Posterior cingulate gyrus (tissue), 11 donors: ENCODE data around the gene ITPR2.
"Not testable (repeated sequence)": the region's sequence is repeated elsewhere in the genome, so short reads cannot be mapped to it uniquely, and the experiment has no call there.

Experiments
- DNase-seq, 10 donors: peaks; one replicate each; pipeline versions ENCODE4 v3.0.0 to v3.0.0-alpha.2; 2020 to 2021; ENCODE audit warnings: mixed read lengths in 3 of 10
- intact Hi-C: fragments of 100-400 bp; cut with DNase I; formaldehyde crosslinking; loops from one replicate; pipeline ENCODE4 v1.15.1; 2023

The ITPR2 gene

DNA sequence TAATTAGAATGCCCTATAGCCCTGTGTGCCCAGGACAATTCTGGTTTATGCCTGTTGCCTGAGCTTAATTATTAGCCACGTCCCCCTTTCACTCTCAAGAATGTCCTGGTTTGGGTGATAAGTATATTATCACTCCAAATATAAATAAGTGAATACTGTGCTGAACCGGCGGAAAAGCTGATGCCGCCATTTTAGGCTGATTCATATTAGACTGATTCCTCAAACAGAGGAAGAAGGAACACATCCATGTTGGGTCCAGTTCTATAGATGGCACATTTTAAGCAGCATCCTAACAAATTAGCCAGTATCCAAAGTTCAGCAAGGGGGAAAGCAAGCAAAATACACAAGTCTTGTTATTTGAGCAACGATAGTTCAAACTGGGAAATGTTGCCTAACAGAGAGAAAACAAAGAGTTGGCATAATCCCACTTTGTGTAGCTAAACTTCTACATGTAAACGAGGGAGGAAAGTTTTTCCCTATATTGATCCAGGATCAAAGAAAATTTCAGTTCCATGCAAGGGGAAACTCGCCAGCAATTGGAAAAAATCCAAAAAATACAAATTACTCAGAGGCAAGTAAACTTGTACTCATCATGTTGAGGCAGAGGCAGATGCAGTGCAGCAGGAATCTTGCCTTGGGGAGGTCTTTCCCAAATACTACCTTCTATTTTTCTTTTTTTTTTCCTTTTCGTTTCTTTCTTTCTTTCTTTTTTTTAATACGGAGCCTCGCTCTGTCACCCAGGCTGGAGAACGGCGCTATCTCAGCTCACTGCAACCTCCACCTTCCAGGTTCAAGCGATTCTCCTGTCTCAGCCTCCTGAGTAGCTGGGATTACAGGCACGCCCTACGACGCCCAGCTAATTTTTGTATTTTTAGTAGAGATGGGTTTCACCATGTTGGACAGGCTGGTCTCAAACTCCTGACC lies 96.2 kb downstream of the ITPR2 start:
- no peak for DNase-seq
- intact Hi-C loops = no loop called here

GRCh38 chr12:26735249-26735639 lies 97.8 kb downstream of the ITPR2 start:
- DNase-seq = no peak
- intact Hi-C loops = no loop called here

- intact Hi-C loops = no loop called here
- no peak for DNase-seq
Observed at GRCh38 chr12:26734510-26735248, 98.3 kb downstream of the ITPR2 start.

GRCh38 chr12:26732005-26732908 lies 100.7 kb downstream of the ITPR2 start:
- no peak for DNase-seq
- intact Hi-C loops = no loop called here

- DNase-seq = no peak
- intact Hi-C loops = no loop called here
Observed at GRCh38 chr12:26730481-26731350, 102.3 kb downstream of the ITPR2 start.

DNA sequence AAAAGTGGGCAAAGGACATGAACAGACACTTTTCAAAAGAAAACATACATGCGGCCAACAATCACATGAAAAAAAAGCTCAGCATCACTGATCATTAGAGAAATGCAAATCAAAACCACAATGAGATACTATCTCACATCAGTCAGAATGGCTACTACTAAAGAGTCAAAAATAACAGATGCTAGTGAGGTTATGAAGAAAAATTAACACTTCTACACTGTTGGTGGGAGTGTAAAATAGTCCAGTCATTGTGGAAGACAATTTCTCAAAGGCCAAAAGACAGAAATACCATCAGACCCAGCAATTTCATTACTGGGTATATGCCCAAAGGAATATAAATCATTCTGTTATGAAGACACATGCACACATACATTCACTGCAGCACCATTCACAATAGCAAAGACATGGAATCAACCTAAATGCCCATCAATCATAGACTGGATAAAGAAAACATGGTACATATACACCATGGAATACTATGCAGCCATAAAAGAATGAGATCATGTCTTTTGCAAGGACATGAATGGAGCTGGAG lies 103.8 kb downstream of the ITPR2 start:
- DNase-seq, intact Hi-C loops: not testable (repeated sequence)

- DNase-seq = no peak
- intact Hi-C loops = no loop called here
Observed at GRCh38 chr12:26728205-26729050, 104.6 kb downstream of the ITPR2 start.

DNA sequence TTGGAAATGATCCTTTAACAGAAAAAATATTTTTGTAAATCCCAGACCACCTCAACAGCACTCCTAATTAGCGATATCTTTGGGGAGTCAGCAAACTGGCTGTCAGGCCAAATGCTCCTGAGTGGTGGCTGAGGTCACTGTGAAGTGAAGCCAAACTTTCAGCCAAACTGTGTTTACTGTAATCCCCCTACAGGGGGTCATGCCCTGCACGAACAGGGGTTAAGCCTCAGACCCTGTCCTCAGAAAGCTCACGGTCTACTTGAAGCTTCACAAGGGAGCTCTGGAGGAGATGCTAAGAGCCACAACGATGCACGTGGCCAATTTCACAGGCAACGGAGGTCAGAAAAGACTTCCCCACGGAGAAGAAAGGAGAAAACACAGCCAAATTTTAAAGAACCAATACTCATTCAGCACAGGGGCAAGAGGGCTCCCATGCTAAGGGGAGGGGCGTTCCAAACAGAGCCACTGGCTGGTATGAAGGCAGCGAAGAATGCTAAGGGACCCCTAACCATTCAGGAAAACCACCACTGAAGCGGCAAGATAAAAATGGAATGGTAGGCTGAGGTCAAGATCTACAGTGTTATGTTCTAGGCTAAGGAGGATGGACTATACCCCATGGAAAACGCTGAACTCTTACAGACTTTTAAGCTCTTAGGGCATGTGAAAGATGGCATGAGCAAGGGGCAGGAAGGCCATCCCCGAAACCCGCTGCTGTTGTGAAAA lies 105.4 kb downstream of the ITPR2 start:
- intact Hi-C loops = no loop called here
- DNase-seq = no peak

DNA sequence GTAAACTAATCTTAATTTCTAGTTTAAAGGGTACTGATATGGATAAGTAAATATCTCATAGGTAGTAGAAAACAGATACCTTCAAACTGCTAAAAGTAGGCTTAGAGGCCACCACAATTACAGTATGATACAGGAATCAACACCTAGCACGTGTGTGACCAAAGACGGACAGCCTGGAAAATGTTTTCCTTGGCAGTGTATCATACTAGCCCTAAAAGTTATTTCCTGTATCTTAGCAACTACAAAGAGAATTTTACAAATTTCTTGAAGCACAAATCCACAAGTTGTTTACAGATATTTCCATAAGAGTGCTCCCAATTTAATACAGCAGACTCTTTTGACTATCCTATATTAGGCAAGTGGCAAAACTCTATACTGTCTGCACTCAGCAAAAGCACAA lies 106.0 kb downstream of the ITPR2 start:
- no peak for DNase-seq

DNA sequence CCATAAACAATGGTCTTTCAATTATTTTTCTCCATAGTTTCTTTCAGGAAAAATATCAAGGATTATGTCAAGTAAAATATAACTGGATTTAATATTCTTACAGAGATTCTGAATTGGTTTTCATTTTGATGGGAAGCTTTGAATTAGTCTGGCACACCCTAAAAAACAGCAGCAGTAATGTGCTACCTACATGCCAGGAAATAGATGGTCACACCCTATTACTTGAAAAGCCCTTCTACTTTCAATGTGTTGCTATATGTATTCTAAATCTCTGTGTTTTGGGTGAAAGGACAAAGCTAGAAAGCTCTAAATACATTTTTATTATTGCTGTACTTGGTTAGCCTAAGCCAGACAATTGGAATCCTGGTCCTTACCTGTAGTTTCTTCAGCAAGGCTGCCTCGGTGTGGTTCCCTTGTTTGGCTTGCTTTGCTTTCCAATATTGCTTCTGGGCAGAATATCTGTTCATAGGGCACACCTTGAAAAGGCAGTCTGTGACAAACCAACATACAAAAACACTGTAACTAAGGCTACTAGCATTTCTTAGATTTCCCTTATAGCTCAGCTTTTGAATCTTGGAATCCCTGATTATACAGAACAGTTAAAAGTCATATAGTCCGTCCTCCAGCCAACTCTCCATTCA lies 107.6 kb downstream of the ITPR2 start:
- intact Hi-C loops = no loop called here
- no peak for DNase-seq

More for the DNA sequence above, 106.0 kb downstream of the ITPR2 start:
- intact Hi-C loops = no loop called here

DNA sequence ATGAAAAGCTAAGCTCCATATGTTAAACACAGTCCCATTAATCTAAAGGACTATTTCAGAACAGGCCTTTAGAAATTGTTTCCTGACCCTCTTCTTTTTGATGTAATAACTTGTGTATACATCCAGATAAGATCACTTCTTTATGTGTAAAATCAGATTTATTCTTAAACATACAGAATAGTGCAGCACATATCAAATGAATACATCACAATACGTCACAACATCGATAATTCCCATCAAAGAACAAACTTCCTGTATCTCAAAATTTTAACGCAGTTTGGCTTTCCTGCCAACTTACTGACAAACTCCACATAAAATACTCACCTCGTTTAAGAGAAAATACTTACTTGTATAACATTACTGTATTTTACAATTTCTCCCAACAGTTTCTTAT lies 108.7 kb downstream of the ITPR2 start:
- intact Hi-C loops = no loop called here
- no peak for DNase-seq

- intact Hi-C loops = no loop called here
- DNase-seq = no peak
Observed at GRCh38 chr12:26723379-26724308, 109.3 kb downstream of the ITPR2 start.

- intact Hi-C loops = no loop called here
- no peak for DNase-seq
Observed at GRCh38 chr12:26721800-26722199, 111.2 kb downstream of the ITPR2 start.

GRCh38 chr12:26719852-26720251 lies 113.1 kb downstream of the ITPR2 start:
- intact Hi-C loops = no loop called here
- DNase-seq = no peak

GRCh38 chr12:26717757-26718156 lies 115.2 kb downstream of the ITPR2 start:
- intact Hi-C loops = no loop called here
- DNase-seq = no peak

DNA sequence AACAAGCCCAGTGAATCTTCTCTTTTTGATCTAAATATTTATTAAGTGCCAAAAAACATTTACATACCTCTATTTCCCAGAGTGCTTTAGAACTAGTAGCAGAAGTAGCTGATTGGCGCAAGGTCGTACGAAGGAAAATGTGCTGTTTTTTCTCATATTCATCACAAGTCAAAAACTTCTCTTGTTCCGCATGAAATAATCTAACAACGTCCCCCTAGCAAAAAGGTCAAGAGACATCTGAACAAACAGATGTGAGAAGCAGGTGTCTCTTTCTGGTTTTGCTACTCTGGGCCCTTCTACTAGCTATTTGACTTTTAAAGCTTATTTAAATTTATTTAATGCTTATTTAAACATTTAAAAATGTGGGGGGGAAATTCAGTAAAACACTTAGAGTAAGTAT lies 117.8 kb downstream of the ITPR2 start:
- no peak for DNase-seq
- intact Hi-C loops = no loop called here
